DOHH2 (cell line): ENCODE measurements around the gene RHBDF2.

Experiments
- EZH2phosphoT487 ChIP-seq: fragments of 200-600 bp; sonication (generic); IDR thresholded peaks from 2 replicates; pipeline ENCODE4 v1.6.1; 2017; ENCODE audit warnings: borderline replicate concordance, mild to moderate bottlenecking, antibody characterized with exemption, low read length, moderate library complexity, mixed read lengths
- TF ChIP-seq, protein P1 (sequence below): fragments of 200-600 bp; sonication (generic); IDR thresholded peaks from one replicate; pipeline ENCODE4 v1.5.1; 2014; ENCODE audit warnings: antibody characterized with exemption, mild to moderate bottlenecking, low read depth, low read length; ENCODE audit not compliant: poor library complexity, severe bottlenecking

DNA sequence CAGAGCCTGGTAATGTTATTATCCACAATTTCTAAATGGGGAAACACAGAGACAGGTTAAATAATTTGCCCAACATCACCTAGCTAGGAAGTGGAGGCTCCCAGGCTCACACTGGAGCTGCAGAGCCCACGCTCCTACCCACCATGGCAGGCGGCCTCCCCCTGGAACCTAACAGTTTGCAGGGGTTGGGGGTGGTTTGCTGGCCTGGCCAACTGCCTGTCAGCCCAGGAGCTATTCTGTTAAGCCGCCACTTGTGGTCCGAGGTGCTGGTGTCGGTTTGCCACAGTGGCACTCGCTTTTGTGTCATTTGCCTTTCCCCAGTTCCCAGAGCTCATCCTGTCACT, 42.2 kb upstream of the RHBDF2 start:
- TF ChIP-seq, protein P1, sequence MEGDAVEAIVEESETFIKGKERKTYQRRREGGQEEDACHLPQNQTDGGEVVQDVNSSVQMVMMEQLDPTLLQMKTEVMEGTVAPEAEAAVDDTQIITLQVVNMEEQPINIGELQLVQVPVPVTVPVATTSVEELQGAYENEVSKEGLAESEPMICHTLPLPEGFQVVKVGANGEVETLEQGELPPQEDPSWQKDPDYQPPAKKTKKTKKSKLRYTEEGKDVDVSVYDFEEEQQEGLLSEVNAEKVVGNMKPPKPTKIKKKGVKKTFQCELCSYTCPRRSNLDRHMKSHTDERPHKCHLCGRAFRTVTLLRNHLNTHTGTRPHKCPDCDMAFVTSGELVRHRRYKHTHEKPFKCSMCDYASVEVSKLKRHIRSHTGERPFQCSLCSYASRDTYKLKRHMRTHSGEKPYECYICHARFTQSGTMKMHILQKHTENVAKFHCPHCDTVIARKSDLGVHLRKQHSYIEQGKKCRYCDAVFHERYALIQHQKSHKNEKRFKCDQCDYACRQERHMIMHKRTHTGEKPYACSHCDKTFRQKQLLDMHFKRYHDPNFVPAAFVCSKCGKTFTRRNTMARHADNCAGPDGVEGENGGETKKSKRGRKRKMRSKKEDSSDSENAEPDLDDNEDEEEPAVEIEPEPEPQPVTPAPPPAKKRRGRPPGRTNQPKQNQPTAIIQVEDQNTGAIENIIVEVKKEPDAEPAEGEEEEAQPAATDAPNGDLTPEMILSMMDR = no peak
- no peak for TF ChIP-seq EZH2phosphoT487
